ENCODE measurements around the gene ARHGEF25. TPM values are rescaled to one million over a fixed set of nuclear protein-coding genes. Genes with fewer than 3 reads are reported as not detected.
"Not testable (repeated sequence)": the region's sequence is repeated elsewhere in the genome, so short reads cannot be mapped to it uniquely, and the experiment has no call there.

The ARHGEF25 gene
- total RNA-seq, 1 donor, result 48.4 TPM

GRCh38 chr12:57640175-57641042 is 29.2 kb downstream of the ARHGEF25 start:
- no peak overlapping the region for H3K4me3 ChIP-seq (ENCODE audit: low read depth, low read length)
- DNase-seq (ENCODE audit: low read depth), result no peak
- no peak for TF ChIP-seq CTCF (IDR thresholded peaks at IDR 0.05; ENCODE audit: insufficient read depth, low read depth, low read length)

- no peak for TF ChIP-seq CTCF (IDR thresholded peaks at IDR 0.05; ENCODE audit: insufficient read depth, low read depth, low read length)
- no peak for DNase-seq (ENCODE audit: low read depth)
- H3K4me3 ChIP-seq (ENCODE audit: low read depth, low read length), result no peak overlapping the region
Observed at GRCh38 chr12:57641699-57642442, 30.6 kb downstream of the ARHGEF25 start.

- not testable (repeated sequence) for DNase-seq (ENCODE audit: low read depth); H3K4me3 ChIP-seq (ENCODE audit: low read depth, low read length)
Observed at GRCh38 chr12:57645990-57646658, 34.9 kb downstream of the ARHGEF25 start.

GRCh38 chr12:57646659-57647049 is 35.4 kb downstream of the ARHGEF25 start:
- not testable (repeated sequence) for H3K4me3 ChIP-seq (ENCODE audit: low read depth, low read length)

GRCh38 chr12:57654042-57654441 is 42.8 kb downstream of the ARHGEF25 start:
- no peak overlapping the region for H3K4me3 ChIP-seq (ENCODE audit: low read depth, low read length)
- no peak for TF ChIP-seq CTCF (IDR thresholded peaks at IDR 0.05; ENCODE audit: insufficient read depth, low read depth, low read length)
- no peak for DNase-seq (ENCODE audit: low read depth)

More at GRCh38 chr12:57646659-57647049, 35.4 kb downstream of the ARHGEF25 start:
- not testable (repeated sequence) for DNase-seq (ENCODE audit: low read depth)

GRCh38 chr12:57655541-57656240 is 44.5 kb downstream of the ARHGEF25 start:
- H3K4me3 ChIP-seq (ENCODE audit: low read depth, low read length), result no peak overlapping the region
- TF ChIP-seq CTCF (IDR thresholded peaks at IDR 0.05; ENCODE audit: insufficient read depth, low read depth, low read length), result no peak
- no peak for DNase-seq (ENCODE audit: low read depth)

- not testable (repeated sequence) for H3K4me3 ChIP-seq (ENCODE audit: low read depth, low read length); DNase-seq (ENCODE audit: low read depth)
Observed at GRCh38 chr12:57656408-57656807, 45.2 kb downstream of the ARHGEF25 start.

GRCh38 chr12:57657744-57658143 is 46.5 kb downstream of the ARHGEF25 start:
- no peak overlapping the region for H3K4me3 ChIP-seq (ENCODE audit: low read depth, low read length)
- no peak for TF ChIP-seq CTCF (IDR thresholded peaks at IDR 0.05; ENCODE audit: insufficient read depth, low read depth, low read length)
- DNase-seq (ENCODE audit: low read depth), result peak; percentile 10

All from fibroblast of villous mesenchyme (primary cell).